H9 (cell line): ENCODE data around the gene EDDM13. TPM values are rescaled to one million over a fixed set of nuclear protein-coding genes. Genes with fewer than 3 reads are reported as not detected.

ENCODE experiments used
- DNase-seq: peaks from one replicate; pipeline ENCODE4 v3.0.0-alpha.2; 2017
- H2AFZ ChIP-seq: one replicate; pipeline ENCODE4 v1.6.1; 2013; ENCODE audit warnings: mild to moderate bottlenecking, low read length, control low read depth, moderate library complexity
- H2AK5ac ChIP-seq: 2 replicates; pipeline ENCODE4 v1.6.1; 2013; ENCODE audit warnings: low read length, control low read depth, mixed read lengths; ENCODE audit not compliant: insufficient read length
- H2BK120ac ChIP-seq: one replicate; pipeline ENCODE4 v1.6.1; 2013; ENCODE audit warnings: low read depth, mild to moderate bottlenecking, low read length, control low read depth, inconsistent platforms; ENCODE audit not compliant: poor library complexity, severe bottlenecking
- H2BK12ac ChIP-seq: 2 replicates; pipeline ENCODE4 v1.6.1; 2013; ENCODE audit warnings: low read length, control low read depth, mixed read lengths, low read depth; ENCODE audit not compliant: insufficient read length
- H2BK15ac ChIP-seq: 2 replicates; pipeline ENCODE4 v1.6.1; 2013; ENCODE audit warnings: low read depth, low read length, control low read depth
- H2BK20ac ChIP-seq: one replicate; pipeline ENCODE4 v1.6.1; 2013; ENCODE audit warnings: low read depth, mild to moderate bottlenecking, low read length, control low read depth, inconsistent platforms; ENCODE audit not compliant: poor library complexity, severe bottlenecking
- H2BK5ac ChIP-seq: 2 replicates; pipeline ENCODE4 v1.6.1; 2013; ENCODE audit warnings: low read length, control low read depth, mixed read lengths; ENCODE audit not compliant: insufficient read length
- H3K14ac ChIP-seq: 2 replicates; pipeline ENCODE4 v1.6.1; 2013; ENCODE audit warnings: low read length, control low read depth; ENCODE audit not compliant: insufficient read depth
- H3K18ac ChIP-seq: 2 replicates; pipeline ENCODE4 v1.6.1; 2013; ENCODE audit warnings: low read depth, mild to moderate bottlenecking, mixed read lengths, low read length, control low read depth; ENCODE audit not compliant: insufficient read length
- H3K23ac ChIP-seq: 2 replicates; pipeline ENCODE4 v1.6.1; 2013; ENCODE audit warnings: low read length, control low read depth, mixed read lengths, low read depth; ENCODE audit not compliant: insufficient read length
- H3K23me2 ChIP-seq: 2 replicates; pipeline ENCODE4 v1.6.1; 2013; ENCODE audit warnings: low read depth, mild to moderate bottlenecking, mixed read lengths, low read length, control low read depth; ENCODE audit not compliant: insufficient read length, poor library complexity, severe bottlenecking
- H3K27ac ChIP-seq: 2 replicates; pipeline ENCODE4 v1.5.1; 2013; ENCODE audit warnings: low read length, control low read depth, mixed read lengths, low read depth; ENCODE audit not compliant: insufficient read length
- H3K27me3 ChIP-seq: 2 replicates; pipeline ENCODE4 v1.6.1; 2013; ENCODE audit warnings: low read length, control low read depth, inconsistent platforms; ENCODE audit not compliant: insufficient read depth
- H3K4ac ChIP-seq: 2 replicates; pipeline ENCODE4 v1.6.1; 2013; ENCODE audit warnings: low read depth, mild to moderate bottlenecking, control low read depth, inconsistent platforms, low read length, moderate library complexity
- H3K4me1 ChIP-seq: 2 replicates; pipeline ENCODE4 v1.6.1; 2013; ENCODE audit warnings: low read length, control low read depth, inconsistent platforms; ENCODE audit not compliant: insufficient read depth
- H3K4me2 ChIP-seq: 2 replicates; pipeline ENCODE4 v1.6.1; 2013; ENCODE audit warnings: low read length, control low read depth, mixed read lengths; ENCODE audit not compliant: insufficient read length, insufficient read depth
- H3K56ac ChIP-seq: 2 replicates; pipeline ENCODE4 v1.6.1; 2013; ENCODE audit warnings: low read depth, mild to moderate bottlenecking, mixed read lengths, low read length, control low read depth; ENCODE audit not compliant: insufficient read length
- H3K79me1 ChIP-seq: 2 replicates; pipeline ENCODE4 v1.6.1; 2013; ENCODE audit warnings: low read depth, mild to moderate bottlenecking, moderate library complexity, low read length, control low read depth, inconsistent platforms; ENCODE audit not compliant: insufficient read depth, poor library complexity, severe bottlenecking
- H3K79me2 ChIP-seq: 2 replicates; pipeline ENCODE4 v1.6.1; 2013; ENCODE audit warnings: low read length, control low read depth, inconsistent platforms; ENCODE audit not compliant: insufficient read depth
- H3K9ac ChIP-seq: 2 replicates; pipeline ENCODE4 v1.6.1; 2013; ENCODE audit warnings: low read length, control low read depth, mixed read lengths; ENCODE audit not compliant: insufficient read length; ENCODE audit errors: extremely low read depth
- H3K9me3 ChIP-seq: one replicate; pipeline ENCODE4 v1.6.1; 2013; ENCODE audit warnings: low read depth, low read length, inconsistent platforms; ENCODE audit not compliant: control insufficient read depth
- H3T11ph ChIP-seq: one replicate; pipeline ENCODE4 v1.6.1; 2013; ENCODE audit warnings: mild to moderate bottlenecking, low read length, control low read depth, inconsistent platforms
- H4K20me1 ChIP-seq: one replicate; pipeline ENCODE4 v1.6.1; 2013; ENCODE audit not compliant: control insufficient read depth, insufficient read length, insufficient read depth
- H4K5ac ChIP-seq: 2 replicates; pipeline ENCODE4 v1.6.1; 2013; ENCODE audit warnings: low read depth, mild to moderate bottlenecking, mixed read lengths, low read length, control low read depth; ENCODE audit not compliant: insufficient read length
- H4K8ac ChIP-seq: replicated peaks from 2 replicates; pipeline ENCODE4 v1.6.1; 2013; ENCODE audit warnings: low read length, control low read depth, mixed read lengths, low read depth; ENCODE audit not compliant: insufficient read length
- H4K91ac ChIP-seq: 2 replicates; pipeline ENCODE4 v1.6.1; 2013; ENCODE audit warnings: low read depth, mild to moderate bottlenecking, moderate library complexity, mixed read lengths, low read length, control low read depth; ENCODE audit not compliant: insufficient read length
- H3K27ac Mint-ChIP-seq, 3 experiments: 2 replicates in 2 of 3; 3 replicates in 1 of 3; pipeline ENCODE4 v1.8.0; 2020 to 2021; ENCODE audit warnings: mixed read lengths in 3 of 3, mild to moderate bottlenecking in 1 of 3, moderate library complexity in 1 of 3
- H3K27me3 Mint-ChIP-seq: 2 replicates; pipeline ENCODE4 v1.8.0; 2021; ENCODE audit warnings: low read depth, mild to moderate bottlenecking, moderate library complexity, mixed read lengths
- H3K36me3 Mint-ChIP-seq, 3 experiments: 2 replicates in 2 of 3; 3 replicates in 1 of 3; pipeline ENCODE4 v1.8.0; 2020 to 2021; ENCODE audit warnings: low read depth in 3 of 3, mixed read lengths in 3 of 3; ENCODE audit not compliant: insufficient read depth in 1 of 3
- H3K4me1 Mint-ChIP-seq, 2 experiments: 2 replicates each; pipeline ENCODE4 v1.8.0; 2020; ENCODE audit warnings: mixed read lengths in 2 of 2
- H3K4me3 Mint-ChIP-seq, 2 experiments: 2 replicates in 1 of 2; 3 replicates in 1 of 2; pipeline ENCODE4 v1.8.0; 2020 to 2021; ENCODE audit warnings: mild to moderate bottlenecking in 2 of 2, mixed read lengths in 2 of 2, moderate library complexity in 1 of 2
- H3K9me3 Mint-ChIP-seq, 2 experiments: 2 replicates in 1 of 2; 3 replicates in 1 of 2; pipeline ENCODE4 v1.8.0; 2020; ENCODE audit warnings: mild to moderate bottlenecking in 2 of 2, mixed read lengths in 2 of 2, moderate library complexity in 1 of 2
- CTCF ChIP-seq: fragments of 200-600 bp; sonication (generic); conservative IDR thresholded peaks from 3 replicates; pipeline ENCODE4 v1.8.0; 2021; ENCODE audit warnings: antibody characterized with exemption, mild to moderate bottlenecking
- WGBS: extraction: QIAGEN DNeasy Blood & Tissue Kit; methylation state at CpG from one replicate; pipeline ENCODE4 v1.1.7; 2013; ENCODE audit warnings: missing lambda C conversion rate, low lambda C conversion rate, mixed read lengths; ENCODE audit not compliant: insufficient read length; ENCODE audit errors: extremely low coverage; 5-methylcytosine and 5-hydroxymethylcytosine counted together
- total RNA-seq: library from RNA; stranded (reverse); gene quantifications from 2 replicates; pipeline ENCODE4 v1.2.1, GENCODE V29; 2021

Gene EDDM13
- total RNA-seq, 1 experiment from 2014 or later: not detected

GRCh38 chr19:56297010-56297409, 24.5 kb downstream of the EDDM13 start:
- Histone ChIP-seq H3K79me1 (no peaks in the 10 kb centered on the region), H2BK5ac (no peak overlapping the region), H3K14ac (no peak overlapping the region), H3K4me1 (no peaks in the 10 kb centered on the region), H2BK12ac (no peak overlapping the region), H2BK15ac (no peak overlapping the region), H4K5ac (no peak overlapping the region), H3K18ac (no peak overlapping the region), H3K4ac (no peak overlapping the region), H3T11ph (no peak overlapping the region), H4K91ac (no peak overlapping the region), H4K8ac (no peak overlapping the region), H2BK20ac (no peak overlapping the region), H2BK120ac (no peak overlapping the region), H3K9me3 (no peaks in the 10 kb centered on the region), H3K4me2 (no peak overlapping the region), H2AFZ (no peak overlapping the region), H4K20me1 (no peaks in the 10 kb centered on the region), H2AK5ac (no peak overlapping the region), H3K56ac (no peak overlapping the region), H3K9ac (no peak overlapping the region), H3K23ac (no peak overlapping the region), H3K23me2 (no peaks in the 10 kb centered on the region), H3K27ac (no peak overlapping the region), H3K79me2 (no peaks in the 10 kb centered on the region), H3K27me3 (no peaks in the 10 kb centered on the region)
- Mint-ChIP-seq H3K4me3 (no peak overlapping the region), H3K27ac (no peak overlapping the region), H3K9me3 (peaks cover 0 to 38% of the 10 kb centered on the region in 2 experiments; a peak in 2 of 5 replicates), H3K36me3 (peaks cover 7 to 21% (median 13%) of the 10 kb centered on the region in 3 experiments; a peak in 6 of 7 replicates), H3K4me1 (peaks cover 0 to 3% of the 10 kb centered on the region in 2 experiments; a peak in 3 of 4 replicates), H3K27me3 (no peaks in the 10 kb centered on the region; the same call in 1 of the 2 replicates)
- TF ChIP-seq CTCF: no peak
- WGBS: no CpG with 5 or more reads among the region's 3 CpGs
- no peak for DNase-seq
